Stromal cell of bone marrow (primary cell): Measurements from ENCODE around the gene RFTN1.

Source experiments
- DNase-seq: peaks from one replicate; pipeline ENCODE4 v3.0.0-alpha.2; 2012; ENCODE audit warnings: low read depth

Gene RFTN1

GRCh38 chr3:16529264-16529663, 15.8 kb upstream of the RFTN1 start:
- DNase-seq: no peak

GRCh38 chr3:16528581-16528993, 15.1 kb upstream of the RFTN1 start:
- DNase-seq: peak; percentile 84

- DNase-seq: no peak
These were observed 14.6 kb upstream of the RFTN1 start for GRCh38 chr3:16528106-16528505.

GRCh38 chr3:16524196-16524595, 10.7 kb upstream of the RFTN1 start:
- no peak for DNase-seq

- no peak for DNase-seq
These were observed 10.3 kb upstream of the RFTN1 start for GRCh38 chr3:16523778-16524177.

GRCh38 chr3:16522834-16523233, 9.3 kb upstream of the RFTN1 start:
- DNase-seq: no peak

GRCh38 chr3:16520970-16521881, 7.7 kb upstream of the RFTN1 start:
- no peak for DNase-seq

- no peak for DNase-seq
These were observed 6.9 kb upstream of the RFTN1 start for GRCh38 chr3:16520241-16520969.

- DNase-seq: no peak
These were observed 3.4 kb upstream of the RFTN1 start for GRCh38 chr3:16516695-16517481.

GRCh38 chr3:16515885-16516420, 2.5 kb upstream of the RFTN1 start:
- DNase-seq: no peak

GRCh38 chr3:16514755-16515353, 1.4 kb upstream of the RFTN1 start:
- DNase-seq: no peak

- no peak for DNase-seq
These were observed 662 bp upstream of the RFTN1 start for GRCh38 chr3:16514021-16514700.

GRCh38 chr3:16512435-16513140, 911 bp downstream of the RFTN1 start:
- no peak for DNase-seq

- DNase-seq: peak; percentile 91
These were observed 1.6 kb downstream of the RFTN1 start for GRCh38 chr3:16511681-16512434.

GRCh38 chr3:16510620-16511319, 2.7 kb downstream of the RFTN1 start:
- no peak for DNase-seq

- DNase-seq: no peak
These were observed 3.5 kb downstream of the RFTN1 start for GRCh38 chr3:16509721-16510619.

GRCh38 chr3:16508591-16508995, 4.9 kb downstream of the RFTN1 start:
- no peak for DNase-seq

- no peak for DNase-seq
These were observed 5.3 kb downstream of the RFTN1 start for GRCh38 chr3:16508243-16508578.
